Gastroesophageal sphincter (tissue), 4 donors: ENCODE measurements around the gene HECTD4. TPM values are rescaled to one million over a fixed set of nuclear protein-coding genes. Genes with fewer than 3 reads are reported as not detected.

Experiments used
- ATAC-seq: fragments of 150-250 bp; one replicate; pipeline ENCODE4 v1.9.1; 2016; ENCODE audit warnings: mild to moderate bottlenecking, moderate library complexity
- H3K27ac ChIP-seq, 4 donors: fragments of 200-600 bp; sonication (generic) in 3 of 4; 1 replicate in 3 of 4; 2 replicates in 1 of 4; pipeline ENCODE4 v1.5.1; 2016 to 2019
- H3K27me3 ChIP-seq: fragments of 200-600 bp; sonication (generic); one replicate; pipeline ENCODE4 v1.5.1; 2019
- H3K36me3 ChIP-seq, 2 donors: fragments of 200-600 bp; sonication (generic); one replicate each; pipeline ENCODE4 v1.5.1; 2019; ENCODE audit warnings: control low read depth in 1 of 2
- H3K4me1 ChIP-seq, 3 donors: fragments of 200-600 bp; sonication (generic); 1 replicate in 2 of 3; 2 replicates in 1 of 3; pipeline ENCODE4 v1.5.1; 2016 to 2019; ENCODE audit warnings: control low read depth in 2 of 3
- H3K4me3 ChIP-seq, 2 donors: fragments of 200-600 bp; sonication (generic); one replicate each; pipeline ENCODE4 v1.5.1; 2019; ENCODE audit warnings: mild to moderate bottlenecking in 1 of 2, moderate library complexity in 1 of 2
- H3K9me3 ChIP-seq, 3 donors: fragments of 200-600 bp; sonication (generic); one replicate each; pipeline ENCODE4 v1.5.1; 2017 to 2019; ENCODE audit warnings: control low read depth in 2 of 3
- EP300 ChIP-seq: sonication (generic); formaldehyde crosslinking; IDR thresholded peaks from one replicate; pipeline ENCODE4 v1.6.1; 2017; ENCODE audit warnings: antibody characterized with exemption, mild to moderate bottlenecking
- POLR2A ChIP-seq, 2 donors: fragments of 450-650 bp; IDR thresholded peaks; one replicate each; pipeline ENCODE4 v1.6.1; 2017; ENCODE audit warnings: antibody characterized with exemption in 2 of 2, mild to moderate bottlenecking in 2 of 2, moderate library complexity in 1 of 2
- POLR2AphosphoS5 ChIP-seq: sonication (generic); formaldehyde crosslinking; IDR thresholded peaks from one replicate; pipeline ENCODE4 v1.6.1; 2017; ENCODE audit warnings: antibody characterized with exemption
- WGBS, 2 donors: methylation state at CpG; one replicate each; pipeline ENCODE4 v1.1.5; 2018; ENCODE audit warnings: low coverage in 1 of 2; 5-methylcytosine and 5-hydroxymethylcytosine counted together
- total RNA-seq, 4 donors: library from RNA; depleted of rRNA; stranded (reverse); fragments of >200 nt; gene quantifications; one replicate each; pipeline ENCODE4 v1.1.0, GENCODE V29; 2016
- TF ChIP-seq, protein P1 (sequence below), 4 experiments: fragments of 200-600 bp in 2 of 4; fragments of 450-650 bp in 2 of 4; sonication (generic) in 1 of 4; IDR thresholded peaks; one replicate each; pipeline ENCODE4 v1.5.1; 2017 to 2019; ENCODE audit warnings: antibody characterized with exemption in 4 of 4, mild to moderate bottlenecking in 2 of 4, moderate library complexity in 2 of 4

The HECTD4 gene
- total RNA-seq, 4 donors from 2014 or later = 23.1 to 56.8 (median 42.3) TPM

DNA sequence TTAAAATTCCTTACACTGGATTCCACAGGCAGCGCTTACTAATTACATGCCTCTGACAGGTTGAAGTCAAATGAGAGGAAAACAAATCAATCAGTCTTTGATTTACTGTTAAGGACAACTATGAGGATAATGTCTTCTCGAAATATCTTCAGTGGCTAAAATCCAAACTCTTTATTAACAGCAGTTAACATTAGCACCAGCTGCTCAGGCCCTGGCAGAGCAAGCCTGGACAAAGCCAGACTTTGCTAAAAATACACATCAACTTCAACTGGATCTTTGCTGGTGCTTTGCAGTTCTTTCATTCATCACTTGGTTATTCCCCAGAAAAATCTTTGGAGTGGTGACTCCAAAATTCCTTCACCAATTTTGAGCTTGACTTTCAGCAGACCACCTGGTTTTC is 98.7 kb downstream of the HECTD4 start:
- H3K9me3 ChIP-seq = peaks cover 0 to 6% (median 0%) of the 10 kb centered on the region in 3 donors
- 4 to 32% methylated on average over 2 of the region's 2 CpGs for WGBS, 2 donors
- TF ChIP-seq POLR2A (IDR thresholded peaks at IDR 0.05) = no peak
- TF ChIP-seq EP300 = no peak
- TF ChIP-seq POLR2AphosphoS5 = no peak
- TF ChIP-seq, protein P1, sequence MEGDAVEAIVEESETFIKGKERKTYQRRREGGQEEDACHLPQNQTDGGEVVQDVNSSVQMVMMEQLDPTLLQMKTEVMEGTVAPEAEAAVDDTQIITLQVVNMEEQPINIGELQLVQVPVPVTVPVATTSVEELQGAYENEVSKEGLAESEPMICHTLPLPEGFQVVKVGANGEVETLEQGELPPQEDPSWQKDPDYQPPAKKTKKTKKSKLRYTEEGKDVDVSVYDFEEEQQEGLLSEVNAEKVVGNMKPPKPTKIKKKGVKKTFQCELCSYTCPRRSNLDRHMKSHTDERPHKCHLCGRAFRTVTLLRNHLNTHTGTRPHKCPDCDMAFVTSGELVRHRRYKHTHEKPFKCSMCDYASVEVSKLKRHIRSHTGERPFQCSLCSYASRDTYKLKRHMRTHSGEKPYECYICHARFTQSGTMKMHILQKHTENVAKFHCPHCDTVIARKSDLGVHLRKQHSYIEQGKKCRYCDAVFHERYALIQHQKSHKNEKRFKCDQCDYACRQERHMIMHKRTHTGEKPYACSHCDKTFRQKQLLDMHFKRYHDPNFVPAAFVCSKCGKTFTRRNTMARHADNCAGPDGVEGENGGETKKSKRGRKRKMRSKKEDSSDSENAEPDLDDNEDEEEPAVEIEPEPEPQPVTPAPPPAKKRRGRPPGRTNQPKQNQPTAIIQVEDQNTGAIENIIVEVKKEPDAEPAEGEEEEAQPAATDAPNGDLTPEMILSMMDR (IDR thresholded peaks at IDR 0.05) = no peak
- H3K27me3 ChIP-seq = no peaks in the 10 kb centered on the region
- no peak overlapping the region for H3K4me3 ChIP-seq
- ATAC-seq = no peak
- peaks cover 0 to 27% (median 3%) of the 10 kb centered on the region in 3 donors for H3K4me1 ChIP-seq
- H3K36me3 ChIP-seq = peaks cover 0 to 7% of the 10 kb centered on the region in 2 donors
- peak overlapping the region in 1 of 4 donors; percentile 3 for H3K27ac ChIP-seq

DNA sequence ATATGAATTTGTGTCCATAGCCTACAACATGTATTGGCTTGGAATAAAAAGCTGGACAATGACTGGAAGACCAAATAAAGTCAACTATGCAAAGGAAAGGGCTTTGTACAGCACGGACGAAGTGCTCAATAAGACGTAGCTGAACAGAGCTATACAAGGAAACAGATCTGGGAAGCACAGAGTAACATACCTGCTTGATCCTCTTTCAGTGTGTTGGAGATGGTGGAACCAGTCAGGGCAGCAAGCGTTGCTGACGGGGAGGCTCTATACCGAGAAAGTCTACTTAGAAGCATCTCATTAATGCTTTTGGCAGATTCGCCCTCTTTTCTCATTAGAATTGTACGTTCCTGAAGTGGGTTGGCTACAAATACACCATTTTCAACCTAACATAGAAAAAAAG is 99.3 kb downstream of the HECTD4 start:
- WGBS, 2 donors = 44 to 68% methylated on average over 5 to 8 of the region's 8 CpGs
- Histone ChIP-seq H3K27ac (peak overlapping the region in 1 of 4 donors; percentile 3), H3K4me1 (peaks cover 0 to 27% (median 3%) of the 10 kb centered on the region in 3 donors), H3K36me3 (peaks cover 0 to 9% of the 10 kb centered on the region in 2 donors), H3K27me3 (no peaks in the 10 kb centered on the region), H3K4me3 (no peak overlapping the region), H3K9me3 (no peaks in the 10 kb centered on the region)
- TF ChIP-seq EP300 (no peak), POLR2A (IDR thresholded peaks at IDR 0.05) (no peak), POLR2AphosphoS5 (no peak)
- TF ChIP-seq, protein P1 (IDR thresholded peaks at IDR 0.05) = no peak
- no peak for ATAC-seq

DNA sequence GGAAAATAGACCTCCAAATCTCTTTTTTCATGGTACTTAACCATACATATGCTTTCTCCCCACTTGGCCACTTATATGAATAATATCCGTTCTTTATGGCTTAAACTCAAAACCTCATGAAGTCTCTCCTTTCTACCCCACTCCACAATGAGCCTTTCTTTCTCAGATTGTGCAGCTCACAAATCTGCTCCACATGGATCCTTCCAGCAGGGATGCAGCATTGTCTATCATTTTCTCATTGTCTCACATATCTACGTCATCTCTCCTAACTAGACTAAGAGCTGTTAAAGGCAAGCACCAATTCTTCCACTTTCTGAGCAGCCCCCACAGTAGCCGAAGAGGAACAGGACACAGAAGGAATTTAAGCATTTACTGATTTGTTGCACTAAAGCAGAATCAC is 106.4 kb downstream of the HECTD4 start:
- ATAC-seq = no peak
- no peaks in the 10 kb centered on the region for H3K27me3 ChIP-seq
- H3K4me3 ChIP-seq = no peak overlapping the region
- 85 to 86% methylated on average over 2 to 3 of the region's 3 CpGs for WGBS, 2 donors
- H3K4me1 ChIP-seq = no peaks in the 10 kb centered on the region
- peaks cover 0 to 63% of the 10 kb centered on the region in 2 donors for H3K36me3 ChIP-seq
- no peaks in the 10 kb centered on the region for H3K9me3 ChIP-seq
- no peak overlapping the region for H3K27ac ChIP-seq
- no peak for TF ChIP-seq EP300
- TF ChIP-seq POLR2AphosphoS5 = no peak
- TF ChIP-seq, protein P1 (IDR thresholded peaks at IDR 0.05) = no peak
- no peak for TF ChIP-seq POLR2A (IDR thresholded peaks at IDR 0.05)

DNA sequence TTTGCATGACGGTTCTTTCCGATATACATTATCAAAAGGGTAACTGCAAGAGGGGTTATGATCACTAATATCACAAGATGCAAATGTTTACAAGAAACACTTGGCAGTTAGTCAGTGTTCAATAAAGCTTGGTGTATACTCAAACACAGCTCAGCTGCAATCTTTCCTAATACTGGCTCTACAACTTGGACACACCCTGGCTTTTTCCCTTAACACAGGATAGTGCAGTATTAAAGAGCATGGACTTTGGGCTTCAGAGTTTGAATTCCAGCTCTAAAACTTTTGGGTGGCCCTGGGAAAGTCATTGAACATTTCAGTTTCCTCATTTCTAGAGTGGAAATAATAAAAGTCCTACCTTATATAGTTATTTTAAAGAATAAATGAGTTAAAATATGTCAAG is 107.0 kb downstream of the HECTD4 start:
- Histone ChIP-seq H3K27me3 (no peaks in the 10 kb centered on the region), H3K4me3 (no peak overlapping the region), H3K9me3 (no peaks in the 10 kb centered on the region), H3K27ac (no peak overlapping the region), H3K36me3 (peaks cover 0 to 70% of the 10 kb centered on the region in 2 donors), H3K4me1 (no peaks in the 10 kb centered on the region)
- no peak for ATAC-seq
- no peak for TF ChIP-seq EP300
- no peak for TF ChIP-seq POLR2A (IDR thresholded peaks at IDR 0.05)
- TF ChIP-seq, protein P1 (IDR thresholded peaks at IDR 0.05) = no peak
- TF ChIP-seq POLR2AphosphoS5 = no peak
- 90 to 100% methylated on average over 2 of the region's 2 CpGs for WGBS, 2 donors

DNA sequence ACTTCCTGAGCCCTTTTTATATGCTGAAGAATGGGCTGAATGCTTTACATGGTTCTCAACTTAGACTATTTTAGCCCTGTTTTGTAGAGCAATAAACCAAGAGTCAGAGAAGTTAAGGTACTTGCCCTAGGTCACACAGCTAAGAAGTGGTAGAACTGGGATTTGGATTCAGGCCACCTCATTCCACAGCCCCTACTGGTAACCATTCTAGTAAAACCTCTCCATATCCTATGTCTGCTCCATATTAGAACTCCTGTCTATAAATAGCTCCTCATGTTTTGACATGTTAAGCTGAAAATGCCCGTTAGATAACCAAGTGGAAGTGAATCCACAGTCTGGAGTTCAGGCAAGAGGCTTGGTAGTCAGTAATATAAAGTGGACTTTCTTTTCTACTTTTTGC is 111.6 kb downstream of the HECTD4 start:
- Histone ChIP-seq H3K4me1 (no peaks in the 10 kb centered on the region), H3K27me3 (no peaks in the 10 kb centered on the region), H3K9me3 (no peaks in the 10 kb centered on the region), H3K36me3 (peaks cover 0 to 85% of the 10 kb centered on the region in 2 donors), H3K27ac (no peak overlapping the region), H3K4me3 (no peak overlapping the region)
- no peak for ATAC-seq
- 42 to 56% methylated on average over 1 of the region's 1 CpG for WGBS, 2 donors
- no peak for TF ChIP-seq POLR2A (IDR thresholded peaks at IDR 0.05)
- TF ChIP-seq, protein P1 (IDR thresholded peaks at IDR 0.05) = no peak
- no peak for TF ChIP-seq POLR2AphosphoS5
- no peak for TF ChIP-seq EP300
